GM21528 (cell line): ENCODE results near the gene ZNF613.
"Not testable (repeated sequence)": the region's sequence is repeated elsewhere in the genome, so short reads cannot be mapped to it uniquely, and the experiment has no call there.

Source experiments
- ATAC-seq: cut with Tn5 transposase; IDR thresholded peaks from one replicate; pipeline ENCODE4 v1.9.1; 2021; ENCODE audit warnings: mild to moderate bottlenecking, moderate library complexity; ENCODE audit not compliant: unreplicated experiment, low FRiP score

The ZNF613 gene

DNA sequence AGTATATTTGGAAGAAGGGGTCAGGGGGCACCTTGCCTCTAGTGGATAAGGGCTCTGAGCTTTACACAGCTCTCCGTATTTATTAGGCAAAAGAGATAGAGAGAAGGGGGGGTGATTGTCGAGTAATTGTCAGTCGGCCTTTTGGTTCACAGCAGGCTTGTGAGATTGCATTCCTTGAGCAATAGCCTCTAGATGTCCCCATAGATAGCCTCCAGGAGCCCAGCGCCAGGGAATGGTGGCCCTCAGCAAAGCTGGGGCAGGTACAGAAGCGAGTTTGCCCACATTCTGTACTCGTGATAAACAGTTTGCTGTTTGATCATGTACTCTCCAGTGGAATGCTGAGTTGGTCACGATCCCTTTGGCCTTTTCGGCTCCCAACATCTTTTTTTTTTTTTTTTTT is 4.6 kb downstream of the ZNF613 start:
- ATAC-seq = no peak

DNA sequence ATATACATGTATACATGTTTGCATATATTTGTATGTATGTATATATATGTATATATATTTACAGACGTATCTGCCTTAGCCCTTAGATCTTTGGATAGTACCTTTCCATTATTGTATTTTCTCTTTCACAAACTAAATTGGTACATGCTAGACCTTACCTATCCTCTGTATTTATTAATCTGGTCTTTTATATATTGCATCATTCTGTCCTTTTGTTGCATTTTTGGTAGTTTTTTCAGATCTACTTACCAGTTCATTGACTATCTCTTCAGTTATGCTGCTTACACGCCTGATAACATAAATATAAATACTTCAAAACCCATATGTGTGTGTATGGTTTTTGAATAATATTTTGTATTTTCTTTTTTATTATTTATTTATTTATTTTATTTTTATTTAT is 11.7 kb downstream of the ZNF613 start:
- ATAC-seq = no peak

DNA sequence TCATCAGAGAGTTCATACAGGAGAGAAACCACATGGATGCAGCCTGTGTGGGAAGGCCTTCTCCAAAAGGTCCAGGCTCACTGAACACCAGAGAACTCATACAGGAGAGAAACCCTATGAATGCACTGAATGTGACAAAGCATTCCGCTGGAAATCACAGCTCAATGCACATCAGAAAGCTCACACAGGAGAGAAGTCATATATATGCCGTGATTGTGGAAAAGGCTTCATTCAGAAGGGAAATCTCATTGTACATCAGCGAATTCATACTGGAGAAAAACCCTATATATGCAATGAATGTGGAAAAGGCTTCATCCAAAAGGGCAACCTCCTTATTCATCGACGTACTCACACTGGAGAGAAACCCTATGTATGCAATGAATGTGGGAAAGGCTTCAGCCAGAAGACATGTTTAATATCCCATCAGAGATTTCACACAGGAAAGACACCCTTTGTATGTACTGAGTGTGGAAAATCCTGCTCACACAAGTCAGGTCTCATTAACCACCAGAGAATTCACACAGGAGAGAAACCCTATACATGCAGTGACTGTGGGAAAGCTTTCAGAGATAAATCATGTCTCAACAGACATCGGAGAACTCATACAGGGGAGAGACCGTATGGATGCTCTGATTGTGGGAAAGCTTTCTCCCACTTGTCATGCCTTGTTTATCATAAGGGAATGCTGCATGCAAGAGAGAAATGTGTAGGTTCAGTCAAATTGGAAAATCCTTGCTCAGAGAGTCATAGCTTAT is 17.7 kb downstream of the ZNF613 start:
- no peak for ATAC-seq

DNA sequence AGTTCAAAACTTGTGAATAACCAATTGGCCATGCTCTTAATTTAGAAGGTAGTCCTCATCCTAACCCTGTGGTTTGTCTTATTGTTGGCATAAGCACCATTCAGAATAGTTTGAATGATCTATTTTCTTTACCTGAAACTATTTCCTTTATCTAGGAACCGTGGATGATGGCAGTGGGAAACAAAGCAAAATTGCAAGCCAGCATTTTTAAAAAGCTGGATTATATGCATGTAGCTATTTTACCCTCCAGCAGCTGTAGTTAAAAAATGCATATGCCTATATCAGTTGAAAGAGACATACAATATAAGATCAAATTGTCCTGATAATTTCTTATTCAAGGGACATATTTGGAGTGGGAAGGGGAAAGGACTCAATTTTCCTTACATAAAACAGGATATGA is 19.3 kb downstream of the ZNF613 start:
- no peak for ATAC-seq

DNA sequence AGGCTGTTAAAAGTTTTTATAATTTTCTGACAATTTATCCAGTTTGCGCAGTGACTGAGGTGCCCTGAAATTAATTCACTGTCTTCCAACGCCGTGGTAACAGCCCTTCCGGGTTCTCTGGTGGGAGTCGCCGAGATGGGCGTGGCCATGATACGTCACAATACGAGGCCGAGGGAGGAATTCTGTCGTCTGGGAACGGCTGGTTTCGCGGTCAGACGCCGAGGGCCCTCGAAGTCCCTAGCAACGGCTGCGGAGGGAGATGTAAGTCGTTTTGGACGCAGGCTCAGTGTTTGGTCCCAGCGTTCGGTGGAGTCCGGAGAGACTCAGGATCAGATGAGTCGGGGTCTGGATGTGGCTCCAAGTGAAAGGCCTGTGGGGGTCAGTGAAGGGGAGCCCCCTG is 21.7 kb downstream of the ZNF613 start:
- no peak for ATAC-seq

DNA sequence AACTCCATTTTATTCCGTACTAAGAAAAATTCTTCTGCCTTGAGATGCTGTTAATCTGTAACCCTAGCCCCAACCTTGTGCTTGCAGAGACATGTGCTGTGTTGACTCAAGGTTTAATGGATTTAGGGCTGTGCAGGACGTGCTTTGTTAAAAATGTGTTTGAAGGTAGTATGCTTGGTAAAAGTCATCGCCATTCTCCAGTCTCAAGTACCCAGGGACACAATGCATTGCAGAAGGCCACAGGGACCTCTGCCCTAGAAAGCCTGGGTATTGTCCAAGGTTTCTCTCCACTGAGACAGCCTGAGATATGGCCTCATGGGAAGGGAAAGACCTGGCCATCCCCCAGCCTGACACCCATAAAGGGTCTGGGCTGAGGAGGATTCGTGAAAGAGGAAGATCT is 30.6 kb downstream of the ZNF613 start:
- not testable (repeated sequence) for ATAC-seq

DNA sequence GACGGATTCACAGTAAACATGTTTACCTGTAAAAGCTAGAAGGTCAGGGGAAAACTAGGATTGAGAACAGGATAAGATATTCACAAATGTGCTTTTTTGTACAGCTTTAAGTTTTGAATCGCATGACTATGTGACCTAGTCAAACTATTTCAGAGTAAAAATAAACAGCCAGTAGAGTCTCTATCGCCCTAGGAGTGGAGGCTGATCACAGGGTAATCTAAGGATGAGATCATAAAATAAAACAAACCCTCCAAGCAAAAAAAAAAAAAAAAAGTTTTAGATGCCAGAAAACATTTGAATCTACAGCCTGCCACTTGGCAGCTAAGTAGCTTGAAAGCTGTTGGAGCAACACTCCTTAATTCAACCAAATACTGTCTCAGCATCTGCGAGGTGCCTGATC is 32.5 kb downstream of the ZNF613 start:
- ATAC-seq = no peak

DNA sequence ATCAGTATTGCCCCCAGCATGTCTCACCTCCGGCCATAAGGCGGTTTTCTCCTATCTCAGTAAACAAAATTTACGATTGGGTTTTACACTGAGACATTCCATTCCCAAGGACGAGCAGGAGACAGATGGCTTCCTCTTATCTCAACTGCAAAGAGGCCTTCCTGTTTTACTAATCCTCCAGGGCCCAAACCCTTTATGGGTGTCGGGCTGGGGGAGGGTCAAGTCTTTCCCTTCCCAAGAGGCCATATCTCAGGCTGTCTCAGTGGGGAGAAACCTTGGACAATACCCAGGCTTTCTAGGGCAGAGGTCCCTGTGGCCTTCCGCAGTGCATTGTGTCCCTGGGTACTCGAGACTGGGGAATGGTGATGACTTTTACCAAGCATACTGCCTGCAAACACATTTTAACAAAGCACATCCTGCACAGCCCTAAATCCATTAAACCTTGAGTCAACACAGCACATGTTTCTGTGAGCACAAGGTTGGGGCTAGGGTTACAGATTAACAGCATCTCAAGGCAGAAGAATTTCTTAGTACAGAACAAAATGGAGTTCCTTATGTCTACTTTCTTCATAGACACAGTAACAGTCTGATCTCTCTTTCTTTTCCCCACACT is 33.5 kb downstream of the ZNF613 start:
- not testable (repeated sequence) for ATAC-seq

DNA sequence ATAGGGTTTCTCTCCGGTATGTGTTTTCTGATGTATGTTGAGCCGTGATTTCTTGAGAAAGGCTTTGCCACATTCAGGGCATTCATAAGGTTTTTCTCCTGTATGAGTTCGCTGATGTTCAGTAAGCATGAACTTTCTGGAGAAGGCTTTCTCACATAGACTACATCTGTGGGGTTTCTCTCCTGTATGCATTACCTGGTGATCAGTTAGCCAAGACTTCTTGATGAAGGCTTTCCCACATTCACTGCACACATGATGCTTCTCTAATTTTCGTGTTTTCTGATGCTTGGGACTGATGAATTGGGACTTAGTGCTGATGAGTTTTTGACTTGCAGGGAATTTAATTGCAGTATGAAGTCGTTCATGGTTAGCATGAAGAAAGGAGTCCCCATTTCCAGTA is 38.3 kb downstream of the ZNF613 start:
- ATAC-seq = no peak

DNA sequence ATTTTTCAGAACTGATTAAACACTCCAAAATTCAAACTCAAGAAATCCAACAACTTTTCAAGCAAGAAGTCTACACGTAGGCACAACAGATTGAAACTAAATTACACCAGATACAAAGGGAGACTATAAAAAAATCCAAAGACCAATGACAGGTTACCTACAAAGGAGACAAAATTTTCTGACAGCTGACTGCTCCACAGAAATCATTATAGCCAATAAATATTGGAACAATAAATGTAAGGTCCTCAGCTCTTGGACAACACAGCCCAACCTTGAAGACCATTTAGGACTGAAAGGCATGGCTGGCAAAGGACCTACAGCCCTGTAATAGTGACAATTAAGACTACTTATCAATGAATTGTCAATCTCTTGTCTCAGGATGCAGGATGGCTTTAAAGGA is 43.4 kb downstream of the ZNF613 start:
- no peak for ATAC-seq

DNA sequence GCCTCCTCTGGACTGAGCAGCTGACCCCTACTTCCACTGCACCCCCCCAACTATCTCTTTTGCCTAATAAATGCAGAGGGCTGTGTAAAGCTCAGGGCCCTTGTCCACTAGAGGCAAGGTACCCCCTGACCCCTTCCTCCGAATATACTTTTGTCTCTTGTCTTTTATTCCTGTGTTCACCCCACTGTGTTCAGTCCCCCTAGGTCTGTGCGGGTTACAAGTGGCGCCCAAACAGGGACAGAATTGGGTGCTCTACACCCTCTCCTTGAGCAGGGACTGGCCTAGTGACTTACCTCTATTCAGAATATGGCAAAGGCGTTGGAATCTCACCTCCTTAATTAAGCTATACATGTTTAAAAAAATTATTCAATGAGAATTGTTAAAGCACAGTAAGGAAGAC is 44.4 kb downstream of the ZNF613 start:
- no peak for ATAC-seq

DNA sequence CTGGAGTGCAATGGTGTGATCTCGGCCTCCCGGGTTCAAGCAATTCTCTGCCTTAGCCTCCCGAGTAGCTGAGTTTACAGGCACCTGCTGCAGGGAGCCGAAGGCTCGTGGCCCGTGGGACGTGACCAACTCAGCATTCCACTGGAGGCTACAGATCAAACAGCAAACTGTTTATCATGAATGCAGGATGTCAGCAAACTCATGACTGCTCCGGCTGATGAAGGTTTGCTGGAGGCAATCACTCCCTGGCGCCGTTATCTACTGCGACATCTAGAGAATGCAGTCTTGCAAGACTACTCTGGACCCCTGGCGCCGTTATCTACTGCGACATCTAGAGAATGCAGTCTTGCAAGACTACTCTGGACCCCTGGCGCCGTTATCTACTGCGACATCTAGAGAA is 48.5 kb downstream of the ZNF613 start:
- not testable (repeated sequence) for ATAC-seq

DNA sequence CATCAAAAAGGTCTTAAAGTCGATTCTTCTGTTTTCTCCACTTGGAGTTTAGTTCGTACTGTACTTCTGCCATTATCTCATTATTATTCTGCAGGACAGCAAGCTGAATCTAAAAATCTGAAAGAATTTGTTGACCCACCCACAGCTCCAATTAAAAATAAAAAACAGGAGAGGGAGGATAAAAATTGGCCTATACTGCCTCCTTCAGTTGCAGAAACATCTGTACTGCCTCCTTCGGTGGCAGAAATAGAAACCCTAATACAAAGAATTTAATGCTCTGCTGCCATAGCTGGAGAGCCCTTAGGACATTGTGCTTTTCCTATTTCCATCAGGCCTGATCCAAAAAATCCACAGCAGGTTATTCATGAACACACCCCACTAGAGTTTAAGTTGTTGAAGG is 49.6 kb downstream of the ZNF613 start:
- ATAC-seq = no peak

DNA sequence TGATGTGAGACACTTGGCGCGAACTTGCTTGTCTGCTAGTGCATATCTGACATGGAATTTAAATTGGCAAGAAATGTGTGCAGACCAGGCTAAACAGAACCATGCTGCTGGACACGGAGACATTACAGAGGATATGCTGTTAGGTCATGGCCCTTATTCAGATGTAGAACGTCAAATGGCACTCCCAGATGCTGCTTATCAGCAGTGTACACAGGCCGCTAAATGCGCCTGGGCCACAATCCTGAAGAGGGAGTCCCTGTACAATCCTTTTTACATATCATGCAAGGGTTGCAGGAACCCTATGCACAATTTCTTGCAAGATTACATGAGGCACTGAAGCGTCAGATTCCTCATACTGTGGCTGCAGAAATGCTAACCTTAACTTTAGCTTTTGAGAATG is 50.1 kb downstream of the ZNF613 start:
- no peak for ATAC-seq

DNA sequence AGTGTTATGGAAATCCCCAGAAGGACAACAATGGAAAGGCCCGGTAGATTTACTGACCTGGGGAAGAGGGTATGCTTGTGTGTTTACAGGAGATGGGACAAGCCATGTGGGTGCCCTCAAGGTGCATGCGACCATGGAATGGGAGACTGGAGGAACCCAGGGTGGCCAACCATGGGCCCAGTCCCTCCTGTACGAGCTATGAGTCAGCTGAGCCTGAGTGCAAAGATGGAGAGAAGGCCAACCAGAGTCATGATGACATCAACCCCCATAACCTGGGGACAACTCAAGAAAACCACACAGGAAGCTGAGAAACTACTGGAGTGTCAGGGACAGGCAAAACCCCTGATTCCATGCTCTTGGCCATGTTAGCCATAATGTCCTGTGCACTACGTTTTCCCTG is 51.6 kb downstream of the ZNF613 start:
- ATAC-seq = no peak

DNA sequence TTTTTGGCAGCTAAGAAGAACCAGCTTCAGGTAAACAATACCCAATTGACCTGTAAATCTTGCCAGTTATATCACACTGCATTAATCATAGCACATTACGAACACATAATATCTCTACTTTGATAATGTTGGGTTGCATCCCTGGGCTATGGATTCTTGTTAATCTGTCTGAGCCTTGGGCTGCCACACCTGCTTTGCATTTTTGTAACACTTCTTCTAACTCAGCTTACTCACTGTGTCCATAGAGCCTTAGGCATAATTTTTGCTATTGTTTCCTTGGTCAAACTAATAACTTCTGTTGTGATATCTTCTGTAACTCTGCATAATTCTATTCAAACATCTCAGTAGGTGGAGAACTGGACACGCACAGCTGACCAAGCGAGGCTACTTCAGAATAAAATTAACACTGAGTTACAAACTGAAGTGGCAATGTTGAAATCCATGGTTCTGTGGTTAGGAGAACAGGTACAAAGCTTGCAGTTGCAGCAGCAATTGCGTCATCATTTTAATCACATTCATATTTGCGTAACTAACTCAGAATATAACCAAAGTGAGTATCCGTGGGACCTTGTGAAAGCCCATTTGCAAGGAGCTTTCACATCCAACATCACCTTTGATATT is 53.0 kb downstream of the ZNF613 start:
- no peak for ATAC-seq

DNA sequence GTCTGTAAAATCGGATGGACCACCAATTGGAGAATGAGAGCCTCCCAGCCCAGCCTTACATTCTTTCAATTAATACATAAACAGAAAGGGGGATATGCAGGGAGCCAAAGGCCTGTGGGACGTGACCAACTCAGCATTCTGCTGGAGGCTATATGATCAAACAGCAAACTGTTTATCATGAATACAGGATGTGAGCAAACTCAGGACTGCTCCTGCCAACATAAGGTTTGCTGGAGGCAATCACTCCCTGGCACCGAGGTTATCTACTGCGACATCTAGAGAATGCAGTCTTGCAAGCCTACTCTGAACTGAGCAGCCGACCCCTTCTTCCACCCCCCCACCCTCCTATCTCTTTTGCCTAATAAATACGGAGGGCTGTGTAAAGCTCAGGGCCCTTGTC is 53.7 kb downstream of the ZNF613 start:
- ATAC-seq = not testable (repeated sequence)

DNA sequence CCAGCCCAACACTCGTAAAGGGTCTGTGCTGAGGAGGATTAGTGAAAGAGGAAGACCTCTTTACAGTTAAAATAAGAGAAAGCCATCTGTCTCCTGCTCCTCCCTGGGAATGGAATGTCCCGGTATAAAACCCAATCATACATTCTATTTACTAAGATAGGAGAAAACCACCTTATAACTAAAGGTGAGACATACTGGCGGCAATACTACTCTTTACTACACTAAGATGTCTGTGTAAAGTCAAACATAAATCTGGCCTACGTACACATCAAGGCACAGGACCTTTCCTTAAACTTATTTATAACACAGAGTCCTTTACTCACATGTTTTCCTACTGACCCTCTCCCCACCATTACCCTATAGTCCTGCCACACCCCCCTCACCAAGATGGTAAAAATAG is 56.1 kb downstream of the ZNF613 start:
- ATAC-seq = no peak

DNA sequence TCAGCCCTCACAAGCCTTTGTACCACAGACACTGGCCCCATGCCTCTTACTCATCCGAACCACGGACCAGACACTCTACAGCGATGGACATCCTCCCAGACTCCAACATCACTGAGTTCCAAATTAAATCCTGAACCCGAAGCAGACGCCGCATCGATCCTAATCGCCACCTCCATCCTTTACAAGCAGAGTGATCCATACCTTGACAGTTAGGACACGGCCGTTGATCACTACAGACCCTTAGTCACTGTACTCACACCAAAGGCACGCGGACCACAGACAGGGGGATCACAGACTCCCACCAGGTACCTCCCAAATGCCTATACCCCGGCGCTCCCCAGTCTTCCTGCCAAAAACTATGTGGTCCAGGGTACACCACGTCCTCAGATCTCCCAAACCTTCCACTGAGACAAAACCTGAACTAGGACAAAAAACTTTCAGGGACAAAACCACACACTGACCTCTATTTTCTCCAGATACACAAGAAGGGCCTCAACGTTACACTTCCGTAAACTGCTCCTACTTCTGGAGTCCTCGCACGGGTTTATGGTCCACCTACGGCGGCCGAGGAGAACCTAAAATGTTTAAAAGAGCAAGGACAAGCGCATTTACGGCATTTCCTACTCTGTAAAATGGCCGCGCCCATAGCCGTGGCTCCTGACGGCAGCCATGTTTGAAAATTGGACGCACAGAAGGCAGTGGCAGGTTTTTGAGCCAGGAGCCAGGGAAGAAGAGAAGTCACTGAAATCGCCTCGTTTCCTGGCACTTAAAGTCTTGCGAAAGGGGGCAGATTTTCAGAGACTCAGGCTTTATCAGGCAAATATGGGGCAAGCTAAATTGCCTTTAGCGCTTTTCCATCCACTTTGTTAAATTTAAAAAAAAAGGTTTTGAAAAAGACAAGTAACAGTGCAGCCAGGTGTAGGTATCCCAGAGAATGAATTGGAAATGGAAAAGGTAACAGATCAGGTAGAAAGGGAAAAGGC is 59.3 kb downstream of the ZNF613 start, which contains the start of gene ZNF350:
TSS of gene ZNF350 (minus strand) at position 532 of the 983 bp plus-strand sequence. CDS start 12,480 bp downstream, outside the sequence.
- peak; percentile 80 for ATAC-seq

DNA sequence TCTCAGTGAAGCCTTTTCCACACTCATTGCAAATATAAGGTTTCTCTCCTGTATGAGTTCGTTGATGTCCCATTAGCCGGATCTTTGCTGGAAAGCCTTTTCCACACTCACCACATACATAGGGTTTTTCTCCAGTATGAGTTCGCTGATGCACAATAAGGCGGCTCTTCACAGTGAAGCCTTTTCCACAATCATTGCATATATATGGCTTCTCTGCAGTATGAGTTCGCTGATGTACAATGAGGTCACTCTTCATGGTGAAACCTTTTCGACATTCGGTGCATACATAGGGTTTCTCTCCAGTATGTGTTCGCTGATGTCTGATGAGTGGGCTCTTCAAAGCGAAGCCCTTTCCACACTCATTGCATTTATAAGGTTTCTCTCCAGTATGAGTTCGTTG is 66.2 kb downstream of the ZNF613 start:
- ATAC-seq = no peak
